PC-9 (cell line): ENCODE results near the gene UNC13C. TPM values are rescaled to one million over a fixed set of nuclear protein-coding genes. Genes with fewer than 3 reads are reported as not detected.

ENCODE experiments used
- BruUV-seq: library from RNA; stranded (reverse); fragments of 400-500 nt; replicated peaks from 2 replicates; lab custom pipeline; 2021; lab: Mats Ljungman, UMichigan
- CTCF ChIA-PET: fragments of 300-600 bp; sonication (Branson Sonifier 250); formaldehyde crosslinking; loops from one replicate; lab custom pipeline; 2022; ENCODE audit warnings: antibody characterized with exemption; lab: Charles Lee
- POLR2A ChIA-PET: fragments of 300-600 bp; sonication (Branson Sonifier 250); formaldehyde crosslinking; loops from one replicate; lab custom pipeline; 2022; ENCODE audit warnings: antibody characterized with exemption; ENCODE audit not compliant: unreplicated experiment; lab: Charles Lee
- DNase-seq, 2 experiments: peaks; one replicate each; pipeline versions ENCODE4 v3.0.0 to v3.0.0-alpha.2; 2015 to 2022; ENCODE audit warnings: mixed read lengths in 1 of 2
- H2AFZ ChIP-seq: fragments of 200-600 bp; sonication (generic); 2 replicates; pipeline ENCODE4 v1.8.1; 2017; ENCODE audit warnings: antibody characterized with exemption
- H3F3A ChIP-seq: fragments of 200-600 bp; sonication (generic); 2 replicates; pipeline ENCODE4 v1.8.1; 2017; ENCODE audit warnings: antibody characterized with exemption, mild to moderate bottlenecking, low read depth; ENCODE audit not compliant: insufficient read depth
- H3K27ac ChIP-seq: fragments of 200-600 bp; sonication (generic); 2 replicates; pipeline ENCODE4 v1.6.1; 2016; ENCODE audit warnings: mixed run types
- H3K27me3 ChIP-seq: fragments of 200-600 bp; sonication (generic); 2 replicates; pipeline ENCODE4 v1.6.1; 2016; ENCODE audit warnings: low read depth, mixed run types; ENCODE audit not compliant: insufficient read depth
- H3K36me3 ChIP-seq: fragments of 200-600 bp; sonication (generic); 2 replicates; pipeline ENCODE4 v1.6.1; 2016; ENCODE audit warnings: low read depth, mixed run types
- H3K4me1 ChIP-seq: fragments of 200-600 bp; sonication (generic); replicated peaks from 2 replicates; pipeline ENCODE4 v1.6.1; 2016; ENCODE audit warnings: mixed run types; ENCODE audit not compliant: insufficient read depth
- H3K4me2 ChIP-seq: fragments of 200-600 bp; sonication (generic); 2 replicates; pipeline ENCODE4 v1.6.1; 2017; ENCODE audit warnings: mixed run types
- H3K4me3 ChIP-seq: fragments of 200-600 bp; sonication (generic); 2 replicates; pipeline ENCODE4 v1.6.1; 2016; ENCODE audit warnings: mixed run types
- H3K79me2 ChIP-seq: fragments of 200-600 bp; sonication (generic); 2 replicates; pipeline ENCODE4 v1.6.1; 2017; ENCODE audit warnings: low read depth, mixed run types
- H3K9me2 ChIP-seq: fragments of 200-600 bp; sonication (generic); 2 replicates; pipeline ENCODE4 v1.8.1; 2017; ENCODE audit warnings: mild to moderate bottlenecking; ENCODE audit not compliant: insufficient read depth
- H3K9me3 ChIP-seq: fragments of 200-600 bp; sonication (generic); 2 replicates; pipeline ENCODE4 v1.8.1; 2016; ENCODE audit warnings: low read depth; ENCODE audit not compliant: insufficient read depth
- H4K20me1 ChIP-seq: fragments of 200-600 bp; sonication (generic); 2 replicates; pipeline ENCODE4 v1.8.1; 2017; ENCODE audit not compliant: insufficient read depth
- CTCF ChIP-seq: fragments of 200-600 bp; sonication (generic); conservative IDR thresholded peaks from 2 replicates; pipeline ENCODE4 v1.6.1; 2017; ENCODE audit warnings: mixed run types, antibody characterized with exemption, mild to moderate bottlenecking, moderate library complexity
- EZH2 ChIP-seq: fragments of 200-600 bp; sonication (generic); IDR thresholded peaks from 2 replicates; pipeline ENCODE4 v1.8.0; 2017; ENCODE audit warnings: antibody characterized with exemption, low read depth
- intact Hi-C: fragments of 100-400 bp; cut with micrococcal nuclease; formaldehyde crosslinking; loops from one replicate; pipeline ENCODE4 v1.10.0; 2022; ENCODE audit not compliant: unreplicated experiment
- total RNA-seq: library from RNA; stranded (reverse); gene quantifications from 2 replicates; pipeline ENCODE4 v1.2.3, GENCODE V29; 2021

Gene UNC13C
- total RNA-seq, 1 experiment from 2014 or later: not detected

DNA sequence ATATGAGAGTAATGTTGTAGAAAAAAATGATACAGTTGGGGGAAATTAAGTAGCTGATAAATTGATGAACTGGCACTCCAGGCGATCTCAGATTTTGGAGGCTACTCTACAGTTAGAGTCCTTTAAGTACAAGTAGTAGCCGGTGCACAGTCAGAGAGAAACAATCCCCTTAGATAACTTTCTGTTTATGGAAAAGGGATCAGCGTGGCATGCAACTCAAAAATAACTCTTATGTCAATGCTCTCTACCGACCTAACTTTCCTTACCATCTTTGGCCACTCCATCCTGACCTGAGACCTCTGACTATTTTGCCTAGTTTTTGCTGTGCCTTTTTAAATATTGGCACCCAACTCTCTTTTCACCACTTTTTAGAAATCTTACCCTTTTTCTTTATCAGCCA lies 299.6 kb downstream of the UNC13C start:
- Histone ChIP-seq H2AFZ (no peak overlapping the region), H3K9me2 (no peaks in the 10 kb centered on the region), H3K27me3 (no peaks in the 10 kb centered on the region), H3K4me3 (no peak overlapping the region), H3K27ac (no peak overlapping the region), H3K4me2 (no peak overlapping the region), H3K79me2 (no peaks in the 10 kb centered on the region), H4K20me1 (no peaks in the 10 kb centered on the region), H3K9me3 (no peaks in the 10 kb centered on the region), H3K36me3 (no peaks in the 10 kb centered on the region), H3F3A (no peaks in the 10 kb centered on the region), H3K4me1 (no peaks in the 10 kb centered on the region)
- ChIA-PET POLR2A (no interaction called here), CTCF (no interaction called here)
- TF ChIP-seq EZH2 (no peak), CTCF (no peak)
- no peak for DNase-seq
- no TSS peak for BruUV-seq
- intact Hi-C loops: no loop called here

- Histone ChIP-seq H3K79me2 (no peaks in the 10 kb centered on the region), H3K36me3 (no peaks in the 10 kb centered on the region), H3K4me2 (no peak overlapping the region), H3K27me3 (no peaks in the 10 kb centered on the region), H4K20me1 (no peaks in the 10 kb centered on the region), H3F3A (no peaks in the 10 kb centered on the region), H2AFZ (no peak overlapping the region), H3K9me3 (no peaks in the 10 kb centered on the region), H3K4me3 (no peak overlapping the region), H3K27ac (no peak overlapping the region), H3K9me2 (no peaks in the 10 kb centered on the region), H3K4me1 (no peaks in the 10 kb centered on the region)
- no peak for TF ChIP-seq EZH2
- TF ChIP-seq CTCF: no peak
- intact Hi-C loops: no loop called here
- BruUV-seq: no TSS peak
- DNase-seq: no peak
- POLR2A ChIA-PET: no interaction called here
- CTCF ChIA-PET: no interaction called here
These were observed 302.5 kb downstream of the UNC13C start for GRCh38 chr15:54280726-54281125.

- Histone ChIP-seq H3K79me2 (no peaks in the 10 kb centered on the region), H4K20me1 (no peaks in the 10 kb centered on the region), H3K27ac (no peak overlapping the region), H3K27me3 (no peaks in the 10 kb centered on the region), H2AFZ (no peak overlapping the region), H3K4me2 (no peak overlapping the region), H3K4me3 (no peak overlapping the region), H3K9me2 (no peaks in the 10 kb centered on the region), H3K4me1 (no peaks in the 10 kb centered on the region), H3K36me3 (no peaks in the 10 kb centered on the region), H3F3A (no peaks in the 10 kb centered on the region), H3K9me3 (no peaks in the 10 kb centered on the region)
- TF ChIP-seq EZH2 (no peak), CTCF (no peak)
- ChIA-PET POLR2A (no interaction called here), CTCF (no interaction called here)
- no TSS peak for BruUV-seq
- intact Hi-C loops: no loop called here
- DNase-seq: no peak
These were observed 304.1 kb downstream of the UNC13C start for GRCh38 chr15:54282228-54282836.
